M059J (cell line): Measurements from ENCODE around the gene INF2. TPM values are rescaled to one million over a fixed set of nuclear protein-coding genes. Genes with fewer than 3 reads are reported as not detected.
"Not testable (repeated sequence)": the region's sequence is repeated elsewhere in the genome, so short reads cannot be mapped to it uniquely, and the experiment has no call there.

ENCODE experiments used
- DNase-seq: peaks from one replicate; pipeline ENCODE4 v3.0.0-alpha.2; 2012; ENCODE audit warnings: low read depth
- total RNA-seq: library from RNA; depleted of rRNA; stranded (reverse); fragments of >200 nt; shearing (Covaris generic); gene quantifications from 2 replicates; pipeline ENCODE4 v1.2.3, GENCODE V29; 2014

The INF2 gene
- total RNA-seq, 1 experiment from 2014 or later: 25.6 TPM

DNA sequence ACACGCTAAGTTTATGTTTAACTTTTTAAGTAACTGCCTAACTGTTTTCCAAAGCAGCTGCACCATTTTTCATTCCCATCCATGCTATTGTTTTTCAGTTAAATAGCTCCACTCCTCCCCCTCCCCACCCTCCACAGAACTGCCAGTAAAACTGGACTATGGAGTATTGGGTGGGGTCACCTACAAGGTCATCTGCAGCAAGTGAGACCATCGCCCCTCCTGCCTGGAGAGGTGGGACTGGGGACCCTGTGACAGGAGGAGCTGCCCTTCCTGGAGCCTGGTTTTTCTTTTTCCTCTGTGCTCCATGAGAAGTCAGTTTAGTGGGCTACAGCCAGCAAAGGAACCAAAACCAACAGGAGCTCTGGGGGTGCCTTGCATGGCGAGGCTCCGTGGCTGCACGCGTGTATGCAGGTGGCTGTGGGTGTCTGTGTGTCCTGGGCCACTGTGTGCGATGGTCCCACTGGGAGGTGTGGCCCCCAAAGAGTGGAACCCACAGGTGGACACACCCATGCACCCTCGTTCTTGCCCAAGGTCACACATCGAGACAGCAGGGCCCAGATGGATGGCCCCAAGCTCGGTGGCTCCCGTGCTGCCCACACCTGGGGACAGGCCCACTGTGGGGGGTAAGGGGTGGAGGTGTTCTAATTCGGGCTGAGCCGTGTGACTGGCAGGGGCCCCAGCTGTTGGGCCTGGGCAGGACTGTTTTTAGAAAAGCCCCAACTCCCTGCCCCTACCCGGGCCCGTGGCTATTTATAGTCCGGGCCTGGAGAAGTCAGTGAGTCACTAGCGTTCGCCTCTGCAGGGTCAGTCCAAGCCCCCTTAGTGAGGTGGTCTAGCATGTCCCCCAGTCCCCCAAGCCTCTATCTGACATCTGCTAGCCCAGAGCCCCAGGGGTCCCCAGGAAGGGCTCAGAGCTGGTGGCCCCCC is 32.4 kb downstream of the INF2 start:
- no peak for DNase-seq

DNA sequence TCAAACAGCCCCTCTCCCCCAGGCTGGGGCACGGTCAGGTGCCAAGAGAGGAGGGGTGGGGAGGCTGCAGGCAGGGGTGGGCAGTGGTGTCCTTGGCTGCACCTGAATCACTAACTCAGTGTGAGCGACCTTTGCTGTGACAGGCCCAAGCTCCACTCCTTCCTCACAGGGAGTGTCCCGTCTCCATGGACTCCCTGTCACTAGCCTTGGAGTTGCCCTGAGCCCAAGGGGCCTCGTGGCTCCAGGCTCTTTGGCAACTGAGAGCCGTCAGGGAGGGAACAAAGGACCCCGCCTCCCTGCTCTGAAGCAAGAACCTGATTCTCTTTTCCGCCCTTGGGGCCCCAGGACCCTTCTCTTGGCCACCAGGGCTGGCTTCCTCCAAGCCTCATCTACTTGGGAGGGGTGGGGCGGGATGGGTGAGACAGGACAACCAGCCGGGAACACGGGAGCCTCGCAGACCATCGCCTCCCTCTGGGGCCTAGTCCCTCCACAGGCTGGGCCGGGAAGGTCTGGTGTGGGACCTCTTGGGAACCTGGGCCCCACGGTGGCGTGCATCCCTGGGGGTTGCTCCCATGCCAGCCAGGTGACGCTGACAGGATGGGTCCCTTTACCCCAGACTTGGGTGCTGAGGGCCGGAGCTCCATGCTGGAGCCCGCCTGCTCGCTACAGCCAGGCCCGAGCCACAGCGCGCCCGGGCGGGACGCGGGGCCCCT is 33.7 kb downstream of the INF2 start:
- DNase-seq: no peak

DNA sequence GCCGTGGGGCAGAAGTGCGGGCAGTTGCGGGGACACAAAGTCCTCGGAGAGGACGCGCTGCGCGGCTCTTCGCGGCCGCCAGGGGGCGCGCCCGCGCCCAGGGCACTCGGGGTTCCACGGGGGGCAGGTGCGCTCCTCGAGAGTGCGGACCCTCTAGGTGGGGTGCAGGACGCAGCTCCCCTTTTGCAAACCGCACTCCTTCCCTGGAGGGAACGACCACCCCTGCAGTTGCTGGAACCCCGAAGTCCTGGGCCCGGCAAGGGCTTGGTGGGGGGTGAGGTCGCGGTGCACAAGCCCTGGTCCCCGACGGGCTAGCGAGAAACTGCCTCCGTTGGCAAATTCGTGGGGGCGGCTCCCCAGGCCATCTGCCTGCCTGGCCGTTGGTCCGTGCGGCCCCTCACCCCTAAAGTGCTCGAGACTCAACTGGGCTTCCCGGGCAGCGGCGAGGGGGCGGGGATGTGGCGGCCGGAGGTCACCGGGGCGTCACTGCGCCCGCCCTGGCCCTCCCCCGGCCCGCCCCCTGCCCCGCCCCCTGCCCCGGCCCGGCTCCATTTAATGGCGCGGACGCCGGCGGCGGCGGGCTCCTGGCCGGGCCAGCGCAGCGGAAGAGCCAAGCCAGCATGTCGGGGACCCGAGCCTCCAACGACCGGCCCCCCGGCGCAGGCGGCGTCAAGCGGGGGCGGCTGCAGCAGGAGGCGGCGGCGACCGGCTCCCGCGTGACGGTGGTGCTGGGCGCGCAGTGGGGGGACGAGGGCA is 34.4 kb downstream of the INF2 start, which contains the start of gene ADSS1:
Gene ADSS1, plus strand, starts transcription at position 579 of the 756 bp plus-strand sequence. Its CDS starts 42 bp downstream, at position 621.
- peak; percentile 29 for DNase-seq

DNA sequence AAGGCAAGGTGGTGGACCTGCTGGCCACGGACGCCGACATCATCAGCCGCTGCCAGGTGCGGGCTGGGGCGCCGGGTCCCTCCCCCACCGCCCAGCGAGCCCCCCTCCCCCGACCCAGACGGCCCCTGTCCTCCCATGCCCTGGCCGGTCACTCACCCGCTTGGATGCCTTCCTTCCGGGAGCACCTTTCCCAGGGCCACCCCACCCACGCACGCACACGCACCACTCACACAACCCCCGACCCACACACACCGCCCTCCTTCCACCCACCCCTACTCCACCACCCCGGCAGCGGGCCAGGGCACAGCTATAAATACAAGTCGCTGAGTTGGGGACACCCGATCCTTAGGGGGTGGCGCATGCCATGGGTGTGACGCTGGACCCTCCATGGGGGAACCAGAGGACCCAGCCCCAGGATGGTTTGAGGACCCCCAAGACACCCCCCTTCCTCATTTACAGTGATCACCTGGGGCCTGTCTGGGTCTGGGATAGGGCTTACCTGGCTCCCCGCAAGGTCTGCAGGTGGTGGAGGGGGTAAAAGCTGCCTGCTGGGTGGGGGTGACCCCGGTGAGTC is 35.1 kb downstream of the INF2 start:
- DNase-seq: no peak

- peak; percentile 33 for DNase-seq
Measured at GRCh38 chr14:104724981-104725771, 35.8 kb downstream of the INF2 start.

DNA sequence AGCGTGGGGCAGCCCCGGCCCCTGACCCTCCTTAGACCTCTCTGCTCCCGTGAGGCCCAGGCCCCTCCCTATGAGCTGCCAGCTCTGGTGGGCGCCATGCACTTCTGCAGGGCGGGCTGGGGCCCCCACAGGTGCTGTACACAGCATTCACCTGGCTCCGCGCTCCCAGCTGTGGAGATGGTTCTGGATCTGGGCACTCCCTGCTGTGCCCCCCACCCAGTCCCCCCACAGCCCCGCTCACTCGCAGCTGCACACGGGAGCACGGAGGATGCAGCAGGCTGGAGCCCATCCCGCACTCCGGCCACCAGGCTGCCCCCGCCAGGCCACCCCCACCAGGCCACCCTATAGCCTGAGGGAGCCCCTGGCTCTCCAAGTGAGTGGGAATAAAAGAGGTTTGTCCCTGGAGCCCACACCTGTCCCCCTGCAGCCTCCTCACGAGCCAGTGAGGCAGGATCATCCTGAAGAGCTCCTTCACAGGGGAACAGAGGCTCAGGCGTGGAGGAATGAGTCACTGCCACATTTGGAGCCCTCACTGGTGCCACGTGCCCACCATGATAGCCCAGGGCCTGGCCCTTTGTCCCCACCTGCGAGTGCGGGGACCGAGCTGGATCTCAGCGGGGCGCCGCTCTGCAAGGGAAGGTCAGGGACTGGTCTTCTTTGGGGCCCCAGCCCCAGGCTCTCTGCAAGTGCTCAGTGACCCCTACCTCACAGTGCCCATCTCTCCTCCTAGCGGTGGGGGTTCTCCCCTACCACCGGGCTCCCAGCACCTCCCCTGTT is 36.5 kb downstream of the INF2 start:
- no peak for DNase-seq

DNA sequence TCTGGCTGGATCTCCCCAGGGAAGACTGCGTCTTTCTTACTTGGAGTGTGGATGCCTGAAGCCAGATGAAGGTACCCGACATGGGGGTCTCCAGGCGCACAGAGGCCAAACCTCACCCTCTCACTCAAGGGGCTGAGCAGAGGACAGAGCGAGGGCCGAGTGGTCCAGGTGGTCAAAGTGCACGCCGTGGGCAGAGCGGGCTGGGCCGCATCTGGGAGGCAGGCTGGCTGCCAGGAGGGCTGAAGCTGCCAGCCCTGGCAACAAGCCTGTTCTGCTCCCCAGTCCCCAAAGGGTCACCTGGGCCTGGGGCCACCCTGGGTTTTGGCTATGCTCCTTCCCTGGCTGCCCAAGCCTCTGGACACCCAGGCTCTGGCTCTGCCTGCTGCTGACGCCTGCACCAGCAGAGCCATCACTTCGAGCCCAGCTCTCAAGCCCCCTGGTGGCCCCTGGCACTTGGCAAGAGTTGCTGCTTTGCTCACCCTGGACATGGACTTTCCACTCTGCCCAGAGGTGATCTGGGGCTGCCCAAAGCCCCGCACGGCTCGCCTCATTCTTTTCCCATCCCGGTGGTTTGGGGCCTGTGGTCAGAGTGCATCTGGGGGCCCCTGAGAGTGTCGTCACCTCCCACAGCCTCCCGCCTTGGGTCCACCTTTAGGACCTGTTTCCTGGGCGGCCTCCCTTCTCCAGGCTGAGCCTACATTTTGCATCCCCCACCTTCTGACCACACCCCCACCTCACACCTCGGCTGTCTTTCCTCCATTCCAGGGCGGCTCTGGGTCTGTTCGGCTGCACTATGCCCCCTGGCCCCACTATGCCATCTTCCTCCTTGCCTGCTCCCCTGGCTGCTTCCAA is 37.4 kb downstream of the INF2 start:
- DNase-seq: no peak

DNA sequence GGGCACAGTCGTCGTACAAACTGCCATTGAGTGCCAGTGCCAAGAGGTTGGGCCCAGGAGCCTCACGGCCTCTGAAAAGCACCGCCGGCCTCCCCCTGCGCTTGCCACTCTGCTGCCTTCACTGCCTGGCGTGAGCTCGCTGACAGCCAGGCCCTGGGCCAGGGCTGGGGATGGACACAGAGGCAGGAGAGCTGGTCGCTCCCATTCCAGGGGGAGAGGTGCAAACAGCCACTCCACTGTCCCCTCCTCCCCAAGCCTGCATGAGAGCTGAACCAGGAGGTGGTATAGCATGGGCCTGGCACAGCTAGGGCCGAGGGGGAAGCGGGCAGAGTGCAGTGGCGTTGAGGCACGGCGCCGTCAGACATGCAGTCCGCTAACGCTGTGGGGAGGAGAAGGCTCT is 39.2 kb downstream of the INF2 start:
- no peak for DNase-seq

DNA sequence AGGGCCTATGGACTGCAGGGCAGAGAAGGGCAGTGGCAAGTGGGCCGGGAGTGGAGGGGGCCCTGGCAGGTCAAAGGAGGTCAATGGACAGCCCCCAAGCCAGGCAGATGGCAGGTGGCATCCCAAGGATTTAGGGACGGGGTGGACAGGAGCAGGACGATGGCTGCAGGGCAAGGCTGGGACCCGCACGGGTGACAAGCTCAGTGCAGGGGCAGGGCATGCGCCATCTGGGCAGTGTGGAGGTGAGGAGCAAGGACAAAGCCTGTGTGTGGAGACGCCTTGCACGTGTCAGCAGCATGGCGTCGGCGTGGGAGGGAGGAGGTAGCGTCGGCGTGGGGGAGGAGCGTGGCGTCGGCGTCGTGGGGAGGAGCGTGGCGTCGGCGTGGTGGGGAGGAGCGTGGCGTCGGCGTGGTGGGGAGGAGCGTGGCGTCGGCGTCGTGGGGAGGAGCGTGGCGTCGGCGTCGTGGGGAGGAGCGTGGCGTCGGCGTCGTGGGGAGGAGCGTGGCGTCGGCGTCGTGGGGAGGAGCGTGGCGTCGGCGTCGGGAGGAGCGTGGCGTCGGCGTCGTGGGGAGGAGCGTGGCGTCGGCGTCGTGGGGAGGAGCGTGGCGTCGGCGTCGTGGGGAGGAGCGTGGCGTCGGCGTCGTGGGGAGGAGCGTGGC is 39.9 kb downstream of the INF2 start:
- DNase-seq: not testable (repeated sequence)

DNA sequence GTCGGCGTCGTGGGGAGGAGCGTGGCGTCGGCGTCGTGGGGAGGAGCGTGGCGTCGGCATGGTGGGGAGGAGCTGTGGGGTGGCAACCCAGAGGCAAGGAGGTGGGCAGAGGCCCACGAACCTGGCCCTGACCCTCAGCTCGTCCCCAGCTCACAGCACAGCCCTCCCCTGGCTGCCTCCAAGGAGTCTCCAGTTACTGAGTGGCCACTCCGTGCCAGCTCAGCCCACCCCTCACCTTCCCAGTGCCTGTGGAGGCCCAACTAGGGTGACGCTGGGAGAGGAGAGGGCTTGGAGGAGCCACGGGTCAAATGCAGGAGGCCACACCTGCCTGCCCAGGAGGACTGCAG is 40.4 kb downstream of the INF2 start:
- no peak for DNase-seq

DNA sequence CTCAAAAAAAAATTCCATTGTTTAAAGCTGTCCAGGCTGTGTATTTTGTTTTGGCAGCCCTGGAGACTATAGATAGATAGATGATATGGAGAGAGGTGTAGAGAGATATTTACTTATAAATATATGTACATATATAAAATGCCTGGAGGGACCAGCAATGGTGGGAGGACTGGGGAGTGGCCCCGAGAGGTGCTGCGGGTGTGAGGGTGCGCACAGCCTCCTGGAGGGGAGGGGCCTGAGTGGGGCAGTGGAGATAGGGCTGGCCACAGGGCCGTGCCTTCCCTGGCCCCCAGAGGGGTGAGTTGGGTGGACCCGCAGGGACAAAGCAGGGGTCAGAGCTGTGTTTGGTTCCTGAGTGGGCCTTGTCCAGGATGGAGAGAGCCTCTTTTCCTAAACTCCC is 41.1 kb downstream of the INF2 start:
- DNase-seq: no peak

- DNase-seq: no peak
Measured at GRCh38 chr14:104731320-104732294, 42.2 kb downstream of the INF2 start.

DNA sequence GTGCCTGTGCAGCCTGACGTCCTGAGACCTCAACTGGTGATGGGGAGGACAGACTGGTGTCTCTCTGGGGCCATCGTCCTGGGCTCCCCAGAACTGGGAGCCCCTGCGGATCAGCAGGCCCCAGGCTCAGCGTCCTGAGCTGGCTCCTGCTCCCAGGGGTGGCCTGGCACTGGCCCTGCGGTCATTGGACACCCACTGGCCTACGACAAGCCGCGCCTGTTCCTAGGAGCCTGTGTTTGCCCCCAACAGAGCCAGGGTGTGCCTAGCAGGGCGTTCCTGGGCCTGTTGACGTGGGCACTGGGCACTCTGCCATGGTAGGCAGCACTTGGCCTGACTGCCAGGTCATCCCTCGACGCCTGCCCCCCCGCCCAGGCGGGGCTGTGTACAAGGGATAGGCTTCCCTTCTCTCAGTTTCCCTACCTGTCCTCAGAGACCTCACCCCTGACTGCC is 43.0 kb downstream of the INF2 start:
- no peak for DNase-seq

DNA sequence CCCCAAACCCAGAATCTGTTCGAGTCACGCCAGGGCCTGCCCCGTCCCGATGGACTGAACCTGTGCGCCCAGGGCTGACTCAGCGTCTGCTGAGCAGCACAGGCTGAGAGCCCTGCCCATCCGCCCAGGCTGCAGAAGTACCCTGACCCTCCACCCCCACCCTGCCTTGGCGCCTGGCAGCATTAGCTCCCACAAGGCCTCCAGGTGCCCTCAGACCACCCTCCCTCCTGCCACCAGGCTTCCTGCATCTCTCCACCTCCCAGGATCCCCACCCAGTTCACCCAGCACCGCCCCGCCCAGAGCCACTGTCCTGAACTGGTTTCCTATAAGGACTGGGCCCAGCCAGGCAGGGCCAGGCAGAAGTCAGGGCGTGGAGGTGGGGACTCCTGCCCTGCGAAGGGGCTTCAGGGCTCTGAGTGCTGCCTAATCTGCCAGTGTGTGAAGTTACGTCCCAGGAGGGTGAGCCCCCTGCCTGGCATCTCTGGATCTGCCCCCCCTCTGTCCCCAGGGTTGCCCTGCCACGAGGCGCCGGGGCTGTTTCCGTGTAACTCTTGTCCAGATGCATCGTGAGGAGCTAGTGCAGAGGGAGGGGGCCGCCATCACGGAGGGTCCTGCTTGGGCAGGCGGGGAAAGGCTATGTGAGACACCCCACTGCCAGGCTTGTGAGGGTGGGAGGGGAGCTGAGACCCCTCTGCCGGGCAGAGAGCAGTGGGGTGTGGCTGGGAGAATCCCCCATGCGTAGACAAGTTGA is 43.7 kb downstream of the INF2 start:
- DNase-seq: no peak

- DNase-seq: no peak
Measured at GRCh38 chr14:104734051-104734587, 44.7 kb downstream of the INF2 start.

GRCh38 chr14:104734601-104734990 is 45.2 kb downstream of the INF2 start:
- no peak for DNase-seq
